GM12878 (cell line): Measurements from ENCODE around the gene PGGT1B. TPM values are rescaled to one million over a fixed set of nuclear protein-coding genes. Genes with fewer than 3 reads are reported as not detected.

Experiments
- ATAC-seq: fragments of 200-7000 bp; cut with Tn5 transposase; 3 replicates; pipeline ENCODE4 v1.9.1; 2020; ENCODE audit warnings: mild to moderate bottlenecking, moderate library complexity
- BruUV-seq: library from RNA; stranded (reverse); fragments of 400-500 nt; replicated peaks from 2 replicates; lab custom pipeline; 2021; lab: Mats Ljungman, UMichigan
- CTCF ChIA-PET: fragments of 300-600 bp; sonication (Branson Sonifier 250); formaldehyde crosslinking; extraction: SDS; loops from one replicate; lab custom pipeline; 2021; ENCODE audit warnings: inconsistent platforms; lab: Yijun Ruan, JAX
- POLR2A ChIA-PET: fragments of 350-600 bp; formaldehyde crosslinking; extraction: SDS; loops from one replicate; lab custom pipeline; 2021; ENCODE audit warnings: inconsistent platforms; lab: Charles Lee
- RAD21 ChIA-PET: fragments of 300-600 bp; sonication (Branson Sonifier 250); formaldehyde crosslinking; loops from one replicate; lab custom pipeline; 2023; ENCODE audit warnings: antibody characterized with exemption; ENCODE audit not compliant: unreplicated experiment; lab: Charles Lee
- SMC1A ChIA-PET: fragments of 300-600 bp; sonication (Branson Sonifier 250); formaldehyde crosslinking; loops from one replicate; lab custom pipeline; 2023; ENCODE audit not compliant: unreplicated experiment, uncharacterized antibody; lab: Charles Lee
- DNase-seq: peaks from one replicate; pipeline ENCODE4 v3.0.0-alpha.2; 2011; ENCODE audit warnings: low read depth, low spot score
- FAIRE-seq: peaks from 3 replicates; lab custom pipeline; 2011; peaks lifted over from hg19 to GRCh38; lab: Jason Lieb, UNC
- H2AFZ ChIP-seq: 2 replicates; pipeline ENCODE4 v1.6.0; 2011; ENCODE audit warnings: low read depth, low read length, control low read depth; ENCODE audit not compliant: control insufficient read depth
- H3K27ac ChIP-seq: 2 replicates; pipeline ENCODE4 v1.5.1; 2011; ENCODE audit warnings: control low read depth; ENCODE audit not compliant: control insufficient read depth, insufficient read depth
- H3K27me3 ChIP-seq, 2 experiments: replicated peaks in 1 of 2; 2 replicates each; pipeline versions ENCODE4 v1.6.0 to v1.6.1; 2011; ENCODE audit warnings: low read length in 1 of 2; ENCODE audit not compliant: control insufficient read depth in 2 of 2, insufficient read depth in 2 of 2
- H3K36me3 ChIP-seq, 2 experiments: 2 replicates each; pipeline ENCODE4 v1.5.1; 2011; ENCODE audit warnings: low read length in 1 of 2; ENCODE audit not compliant: control insufficient read depth in 2 of 2, insufficient read depth in 2 of 2
- H3K4me1 ChIP-seq: 2 replicates; pipeline ENCODE4 v1.6.1; 2011; ENCODE audit warnings: mild to moderate bottlenecking, low read length, moderate library complexity, mixed read lengths; ENCODE audit not compliant: control insufficient read depth, insufficient read depth
- H3K4me2 ChIP-seq: 2 replicates; pipeline ENCODE4 v1.6.0; 2011; ENCODE audit warnings: control low read depth; ENCODE audit not compliant: control insufficient read depth, insufficient read depth
- H3K4me3 ChIP-seq: fragments of 200-600 bp; sonication (generic); 2 replicates; pipeline ENCODE4 v1.5.1; 2016
- H3K79me2 ChIP-seq: 2 replicates; pipeline ENCODE4 v1.6.0; 2011; ENCODE audit warnings: low read length; ENCODE audit not compliant: control insufficient read depth, insufficient read depth
- H3K9ac ChIP-seq: 2 replicates; pipeline ENCODE4 v1.8.0; 2011; ENCODE audit warnings: low read length, control low read depth, mixed read lengths; ENCODE audit not compliant: control insufficient read depth, insufficient read depth
- H3K9me3 ChIP-seq: replicated peaks from 3 replicates; pipeline ENCODE4 v1.5.1; 2011; ENCODE audit warnings: mild to moderate bottlenecking, low read length; ENCODE audit not compliant: control insufficient read depth, insufficient read depth
- H4K20me1 ChIP-seq: 2 replicates; pipeline ENCODE4 v1.6.0; 2011; ENCODE audit not compliant: control insufficient read depth, insufficient read depth
- CEBPZ ChIP-seq: fragments of 150-350 bp; IDR thresholded peaks from 2 replicates; pipeline ENCODE4 v1.6.1; 2016; ENCODE audit warnings: low read depth, low read length
- FOXM1 ChIP-seq: IDR thresholded peaks from 2 replicates; pipeline ENCODE4 v1.6.1; 2012; ENCODE audit warnings: low read depth, mild to moderate bottlenecking, inconsistent platforms, low read length, moderate library complexity
- JUND ChIP-seq: IDR thresholded peaks from 2 replicates; pipeline ENCODE4 v1.6.1; 2012; ENCODE audit warnings: low read depth, mild to moderate bottlenecking, low read length, improper control_type of control experiment, moderate library complexity
- KLF5 ChIP-seq: fragments of 450-650 bp; IDR thresholded peaks from 2 replicates; pipeline ENCODE4 v1.6.1; 2014; ENCODE audit warnings: mild to moderate bottlenecking; ENCODE audit not compliant: partially characterized antibody
- MYC ChIP-seq: IDR thresholded peaks from 2 replicates; pipeline ENCODE4 v1.6.1; 2011; ENCODE audit warnings: mild to moderate bottlenecking, low read length, moderate library complexity, inconsistent platforms; ENCODE audit not compliant: insufficient read depth, insufficient replicate concordance, insufficient read length, severe bottlenecking
- PAX8 ChIP-seq: fragments of 450-650 bp; IDR thresholded peaks from 2 replicates; pipeline ENCODE4 v1.6.1; 2017; ENCODE audit warnings: mild to moderate bottlenecking, moderate library complexity
- POLR2AphosphoS5 ChIP-seq: IDR thresholded peaks from 2 replicates; pipeline ENCODE4 v1.6.1; 2011; ENCODE audit warnings: mild to moderate bottlenecking, low read length, inconsistent platforms
- TARDBP ChIP-seq: IDR thresholded peaks from 2 replicates; pipeline ENCODE4 v1.6.1; 2016; ENCODE audit warnings: borderline replicate concordance
- TCF12 ChIP-seq: IDR thresholded peaks from 2 replicates; pipeline ENCODE4 v1.6.1; 2011; ENCODE audit warnings: low read depth, mild to moderate bottlenecking, low read length
- TCF7 ChIP-seq: IDR thresholded peaks from 2 replicates; pipeline ENCODE4 v1.6.1; 2014; ENCODE audit warnings: antibody characterized with exemption, borderline replicate concordance
- ZNF274 ChIP-seq: IDR thresholded peaks from one replicate; pipeline ENCODE4 v1.8.0; 2011; ENCODE audit not compliant: insufficient read length, insufficient read depth
- in situ Hi-C: fragments of 300-500 bp; cut with MboI; formaldehyde crosslinking; loops from 9 replicates; pipeline ENCODE4 v1.14.3; 2018; ENCODE audit warnings: mixed read lengths
- intact Hi-C: fragments of 100-400 bp; cut with micrococcal nuclease; formaldehyde crosslinking; loops from one replicate; pipeline ENCODE4 v1.14.2; 2022; ENCODE audit not compliant: unreplicated experiment
- polyA plus RNA-seq, 11 experiments: library from polyadenylated mRNA; depleted of rRNA in 4 of 11; unstranded in 6 of 11; stranded (reverse) in 5 of 11; fragments of >200 nt; fragmentation: Nextera tagmentation in 4 of 11; fragmentation: Illumina TruSeq in 1 of 11; extraction: Ambion mirVana in 4 of 11; extraction: Trizol in 1 of 11; gene quantifications; 1 replicate in 1 of 11; 2 replicates in 10 of 11; pipeline versions ENCODE4 v1.2.1 to v1.2.3, GENCODE V29; 2011 to 2016; ENCODE audit warnings: inconsistent platforms in 2 of 11, missing spikeins in 2 of 11, low read depth in 1 of 11
- total RNA-seq, 4 experiments: library from RNA; depleted of rRNA in 3 of 4; stranded (reverse); fragments of >200 nt in 3 of 4; fragmentation: Illumina TruSeq in 1 of 4; extraction: Trizol in 1 of 4; gene quantifications; 2 replicates each; pipeline versions ENCODE4 v1.2.1 to v1.2.3, GENCODE V29; 2013 to 2021
- TF ChIP-seq, protein P1 (sequence below): fragments of 450-650 bp; IDR thresholded peaks from 2 replicates; pipeline ENCODE4 v1.6.1; 2017; ENCODE audit warnings: low read depth, mild to moderate bottlenecking, moderate library complexity
- TF ChIP-seq, protein P2 (sequence below): IDR thresholded peaks from 2 replicates; pipeline ENCODE4 v1.6.1; 2011; ENCODE audit warnings: low read depth, mild to moderate bottlenecking, low read length, moderate library complexity, borderline replicate concordance; ENCODE audit errors: extremely low read depth
- TF ChIP-seq, protein P3 (sequence below): fragments of 450-650 bp; formaldehyde crosslinking; IDR thresholded peaks from 2 replicates; pipeline ENCODE4 v1.5.0; 2022; ENCODE audit warnings: mild to moderate bottlenecking, missing genetic modification characterization

Gene PGGT1B
- total and polyA plus RNA-seq, 10 of the 15 experiments (the other 5 are each of a cell fraction or from before 2014, with no cell fraction given): 5.0 to 38.4 (median 13.9) TPM

DNA sequence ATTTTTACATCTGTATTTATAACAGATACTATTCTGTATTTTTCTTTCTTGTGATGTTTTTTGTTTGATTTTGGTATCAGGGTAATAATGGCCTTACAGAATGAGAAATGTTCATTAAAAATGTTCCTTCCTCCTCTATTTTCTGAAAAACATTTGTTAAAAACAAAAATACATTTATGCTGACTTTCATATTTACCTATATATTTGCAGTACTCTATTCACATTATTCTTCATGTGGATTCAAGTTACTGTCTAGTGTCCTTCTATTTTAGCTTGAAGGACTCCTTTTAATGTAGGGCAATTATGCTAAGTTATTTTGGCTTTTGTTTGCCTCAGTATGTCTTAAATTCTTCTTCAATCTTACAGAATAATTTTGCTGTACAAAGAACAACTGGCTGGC, 28.7 kb upstream of the PGGT1B start:
- no peaks in the 10 kb centered on the region for H3K79me2 ChIP-seq

More for the DNA sequence above, 28.7 kb upstream of the PGGT1B start:
- no peaks in the 10 kb centered on the region; a peak in 2 of 4 replicates for H3K27me3 ChIP-seq
- TF ChIP-seq PAX8 (no peak), ZNF274 (no peak), TCF12 (no peak), CEBPZ (no peak), TARDBP (no peak), TCF7 (no peak), JUND (no peak), FOXM1 (no peak), POLR2AphosphoS5 (no peak), KLF5 (no peak), MYC (no peak)
- TF ChIP-seq, protein P1, sequence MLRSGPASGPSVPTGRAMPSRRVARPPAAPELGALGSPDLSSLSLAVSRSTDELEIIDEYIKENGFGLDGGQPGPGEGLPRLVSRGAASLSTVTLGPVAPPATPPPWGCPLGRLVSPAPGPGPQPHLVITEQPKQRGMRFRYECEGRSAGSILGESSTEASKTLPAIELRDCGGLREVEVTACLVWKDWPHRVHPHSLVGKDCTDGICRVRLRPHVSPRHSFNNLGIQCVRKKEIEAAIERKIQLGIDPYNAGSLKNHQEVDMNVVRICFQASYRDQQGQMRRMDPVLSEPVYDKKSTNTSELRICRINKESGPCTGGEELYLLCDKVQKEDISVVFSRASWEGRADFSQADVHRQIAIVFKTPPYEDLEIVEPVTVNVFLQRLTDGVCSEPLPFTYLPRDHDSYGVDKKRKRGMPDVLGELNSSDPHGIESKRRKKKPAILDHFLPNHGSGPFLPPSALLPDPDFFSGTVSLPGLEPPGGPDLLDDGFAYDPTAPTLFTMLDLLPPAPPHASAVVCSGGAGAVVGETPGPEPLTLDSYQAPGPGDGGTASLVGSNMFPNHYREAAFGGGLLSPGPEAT: no peak
- TF ChIP-seq, protein P2, sequence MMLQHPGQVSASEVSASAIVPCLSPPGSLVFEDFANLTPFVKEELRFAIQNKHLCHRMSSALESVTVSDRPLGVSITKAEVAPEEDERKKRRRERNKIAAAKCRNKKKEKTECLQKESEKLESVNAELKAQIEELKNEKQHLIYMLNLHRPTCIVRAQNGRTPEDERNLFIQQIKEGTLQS: no peak
- TF ChIP-seq, protein P3, sequence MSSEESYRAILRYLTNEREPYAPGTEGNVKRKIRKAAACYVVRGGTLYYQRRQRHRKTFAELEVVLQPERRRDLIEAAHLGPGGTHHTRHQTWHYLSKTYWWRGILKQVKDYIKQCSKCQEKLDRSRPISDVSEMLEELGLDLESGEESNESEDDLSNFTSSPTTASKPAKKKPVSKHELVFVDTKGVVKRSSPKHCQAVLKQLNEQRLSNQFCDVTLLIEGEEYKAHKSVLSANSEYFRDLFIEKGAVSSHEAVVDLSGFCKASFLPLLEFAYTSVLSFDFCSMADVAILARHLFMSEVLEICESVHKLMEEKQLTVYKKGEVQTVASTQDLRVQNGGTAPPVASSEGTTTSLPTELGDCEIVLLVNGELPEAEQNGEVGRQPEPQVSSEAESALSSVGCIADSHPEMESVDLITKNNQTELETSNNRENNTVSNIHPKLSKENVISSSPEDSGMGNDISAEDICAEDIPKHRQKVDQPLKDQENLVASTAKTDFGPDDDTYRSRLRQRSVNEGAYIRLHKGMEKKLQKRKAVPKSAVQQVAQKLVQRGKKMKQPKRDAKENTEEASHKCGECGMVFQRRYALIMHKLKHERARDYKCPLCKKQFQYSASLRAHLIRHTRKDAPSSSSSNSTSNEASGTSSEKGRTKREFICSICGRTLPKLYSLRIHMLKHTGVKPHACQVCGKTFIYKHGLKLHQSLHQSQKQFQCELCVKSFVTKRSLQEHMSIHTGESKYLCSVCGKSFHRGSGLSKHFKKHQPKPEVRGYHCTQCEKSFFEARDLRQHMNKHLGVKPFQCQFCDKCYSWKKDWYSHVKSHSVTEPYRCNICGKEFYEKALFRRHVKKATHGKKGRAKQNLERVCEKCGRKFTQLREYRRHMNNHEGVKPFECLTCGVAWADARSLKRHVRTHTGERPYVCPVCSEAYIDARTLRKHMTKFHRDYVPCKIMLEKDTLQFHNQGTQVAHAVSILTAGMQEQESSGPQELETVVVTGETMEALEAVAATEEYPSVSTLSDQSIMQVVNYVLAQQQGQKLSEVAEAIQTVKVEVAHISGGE (CRISPR knock-in tag): no peak
- TF ChIP-seq, all 136 proteins: peak for 0
- ChIA-PET RAD21 (no interaction called here), CTCF (no interaction called here), SMC1A (no interaction called here), POLR2A (no interaction called here)
- BruUV-seq: no TSS peak
- no peaks in the 10 kb centered on the region; the same call in 1 of the 3 replicates for H3K9me3 ChIP-seq
- H2AFZ ChIP-seq: no peak overlapping the region
- no peaks in the 10 kb centered on the region for H4K20me1 ChIP-seq
- no peak for FAIRE-seq
- no peak overlapping the region for H3K9ac ChIP-seq
- ATAC-seq: no peak
- H3K4me2 ChIP-seq: no peak overlapping the region
- H3K4me1 ChIP-seq: no peaks in the 10 kb centered on the region
- H3K4me3 ChIP-seq: no peak overlapping the region
- in situ Hi-C loops: no loop called here
- H3K27ac ChIP-seq: no peak overlapping the region
- DNase-seq: no peak
- intact Hi-C loops: no loop called here
- H3K36me3 ChIP-seq: no peaks in the 10 kb centered on the region
